ENCODE measurements around the gene FCRLB. TPM values are rescaled to one million over a fixed set of nuclear protein-coding genes. Genes with fewer than 3 reads are reported as not detected.
"Not testable (repeated sequence)": the region's sequence is repeated elsewhere in the genome, so short reads cannot be mapped to it uniquely, and the experiment has no call there.

FCRLB gene
- total RNA-seq, 1 experiment from 2014 or later = 2.4 TPM

GRCh38 chr1:161740921-161741320 lies 19.6 kb downstream of the FCRLB start:
- DNase-seq (ENCODE audit: low read depth) = no peak

- DNase-seq (ENCODE audit: low read depth) = peak; percentile 79
These were observed 21.9 kb downstream of the FCRLB start for GRCh38 chr1:161743231-161743630.

GRCh38 chr1:161747801-161748200 lies 26.5 kb downstream of the FCRLB start:
- no peak for DNase-seq (ENCODE audit: low read depth)

DNA sequence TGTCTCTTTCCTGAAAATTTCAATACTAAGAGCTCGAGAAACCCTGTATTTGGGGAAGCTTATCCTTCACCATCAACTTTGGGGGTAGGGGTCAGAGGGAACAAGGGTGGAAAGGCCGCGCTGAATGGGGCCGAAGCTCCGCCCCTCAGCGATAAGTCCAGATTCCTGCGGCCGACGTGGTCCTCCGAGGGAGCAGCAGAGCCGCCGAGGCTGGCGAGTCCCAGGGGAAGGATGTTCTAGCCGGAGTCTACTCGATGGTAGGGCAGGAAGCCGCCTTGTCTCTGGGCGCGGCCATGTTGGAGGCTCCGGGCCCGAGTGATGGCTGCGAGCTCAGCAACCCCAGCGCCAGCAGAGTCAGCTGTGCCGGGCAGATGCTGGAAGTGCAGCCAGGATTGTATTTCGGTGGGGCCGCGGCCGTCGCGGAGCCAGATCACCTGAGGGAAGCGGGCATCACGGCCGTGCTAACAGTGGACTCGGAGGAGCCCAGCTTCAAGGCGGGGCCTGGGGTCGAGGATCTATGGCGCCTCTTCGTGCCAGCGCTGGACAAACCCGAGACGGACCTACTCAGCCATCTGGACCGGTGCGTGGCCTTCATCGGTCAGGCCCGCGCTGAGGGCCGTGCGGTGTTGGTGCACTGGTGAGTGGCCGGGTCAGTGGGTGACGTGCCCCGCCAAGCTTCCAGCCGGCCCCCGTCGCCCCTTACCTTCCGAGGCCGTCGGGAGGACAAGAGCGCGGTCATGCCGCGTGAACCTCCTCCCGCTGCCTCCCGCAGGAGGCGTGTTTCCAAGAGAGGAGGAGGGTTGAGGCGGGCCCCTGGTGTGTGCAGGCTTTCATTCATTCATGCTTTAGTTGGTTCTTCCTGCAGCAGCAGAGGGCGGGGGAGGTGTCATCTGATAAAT lies 28.4 kb downstream of the FCRLB start, which contains the start of gene DUSP12:
DUSP12 (plus strand) TSS at position 278 of the 899 bp plus-strand sequence; CDS start at position 294, 16 bp downstream.
- DNase-seq (ENCODE audit: low read depth) = peak; percentile 94

GRCh38 chr1:161763522-161764098 lies 42.3 kb downstream of the FCRLB start:
- DNase-seq (ENCODE audit: low read depth) = peak; percentile 23

DNA sequence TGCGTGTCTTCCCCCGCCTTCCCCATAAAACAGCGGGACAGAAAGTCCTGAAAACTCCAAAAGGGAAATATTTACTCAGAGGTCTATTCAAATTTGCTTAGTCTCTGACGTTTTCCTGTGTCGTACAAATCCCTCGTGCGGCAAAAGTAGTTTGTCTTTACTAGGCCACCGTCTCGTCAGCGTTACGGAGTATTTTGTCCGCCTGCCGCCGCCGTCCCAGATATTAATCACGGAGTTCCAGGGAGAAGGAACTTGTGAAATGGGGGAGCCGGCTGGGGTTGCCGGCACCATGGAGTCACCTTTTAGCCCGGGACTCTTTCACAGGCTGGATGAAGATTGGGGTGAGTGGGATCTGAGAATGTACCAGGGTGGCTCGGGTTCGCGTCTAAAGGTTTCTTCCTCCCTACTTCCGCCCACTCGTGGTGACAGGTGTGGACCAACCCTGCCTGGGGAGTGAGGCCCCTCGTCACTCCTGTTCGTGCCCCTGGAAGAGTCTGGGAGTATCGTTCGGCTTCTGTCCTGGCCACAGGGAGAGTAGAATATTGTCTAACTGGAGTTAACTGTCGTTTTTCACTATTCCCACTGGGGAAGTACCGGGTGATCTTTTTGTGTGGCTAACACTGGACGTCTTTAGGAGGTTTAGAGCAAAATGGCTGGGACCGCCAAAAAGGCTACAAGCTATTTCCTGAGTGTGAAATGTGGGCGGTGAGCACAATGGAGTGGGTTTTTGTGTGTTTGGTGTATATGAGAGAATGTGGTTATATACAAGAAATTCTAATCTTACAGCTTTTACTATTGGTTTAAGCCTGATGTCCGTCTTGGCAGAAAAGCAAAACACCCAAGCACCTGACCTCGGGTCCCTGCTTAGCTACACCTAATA lies 45.0 kb downstream of the FCRLB start, which contains the start of gene ATF6:
ATF6 (plus strand) TSS at position 219 of the 880 bp plus-strand sequence; CDS start at position 260, 41 bp downstream.
- DNase-seq (ENCODE audit: low read depth) = peak; percentile 92

DNA sequence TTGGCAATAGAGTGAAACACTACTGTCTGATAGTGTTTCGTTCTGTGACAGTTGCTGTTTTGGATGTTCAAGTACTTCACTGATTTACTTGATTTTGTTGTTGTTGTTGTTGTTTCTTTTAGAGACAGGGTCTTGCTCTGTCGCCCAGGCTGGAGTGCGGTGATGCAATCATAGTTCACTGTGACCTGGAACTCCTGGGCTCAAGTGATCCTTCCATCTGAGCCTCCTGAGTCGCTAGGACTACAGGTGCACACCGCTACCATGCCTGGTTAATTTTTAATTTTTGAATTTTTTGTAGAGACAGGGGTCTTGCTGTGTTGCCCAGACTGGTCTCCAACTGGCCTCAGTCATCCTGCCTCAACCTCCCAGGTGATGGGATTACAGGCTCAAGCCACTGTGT lies 47.1 kb downstream of the FCRLB start:
- no peak for DNase-seq (ENCODE audit: low read depth)

GRCh38 chr1:161768986-161769672 lies 47.8 kb downstream of the FCRLB start:
- no peak for DNase-seq (ENCODE audit: low read depth)

- not testable (repeated sequence) for DNase-seq (ENCODE audit: low read depth)
These were observed 48.3 kb downstream of the FCRLB start for GRCh38 chr1:161769673-161770045.

- no peak for DNase-seq (ENCODE audit: low read depth)
These were observed 48.9 kb downstream of the FCRLB start for GRCh38 chr1:161770250-161770649.

DNA sequence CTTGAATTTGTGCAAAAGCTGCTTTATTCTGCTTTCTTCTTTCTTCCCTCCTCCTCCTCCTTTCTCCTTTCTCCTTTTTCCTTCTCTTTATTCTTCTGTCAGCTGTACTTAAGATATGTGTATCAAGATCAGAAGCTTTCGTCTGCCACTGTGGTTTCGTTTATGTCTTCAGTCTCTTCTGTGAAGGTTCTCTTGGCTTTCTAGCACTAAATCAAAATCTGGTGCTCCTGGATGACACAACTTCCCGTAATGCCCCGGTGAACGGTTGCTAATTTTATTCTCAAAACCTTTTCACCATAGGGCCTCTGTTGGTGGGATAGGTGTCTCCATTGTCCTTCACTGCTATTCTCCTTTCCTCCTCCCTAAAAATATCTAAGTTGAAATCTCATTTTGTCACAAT lies 49.8 kb downstream of the FCRLB start:
- DNase-seq (ENCODE audit: low read depth) = no peak

- DNase-seq (ENCODE audit: low read depth) = no peak
These were observed 50.6 kb downstream of the FCRLB start for GRCh38 chr1:161771973-161772372.

GRCh38 chr1:161772397-161772796 lies 51.1 kb downstream of the FCRLB start:
- no peak for DNase-seq (ENCODE audit: low read depth)

DNA sequence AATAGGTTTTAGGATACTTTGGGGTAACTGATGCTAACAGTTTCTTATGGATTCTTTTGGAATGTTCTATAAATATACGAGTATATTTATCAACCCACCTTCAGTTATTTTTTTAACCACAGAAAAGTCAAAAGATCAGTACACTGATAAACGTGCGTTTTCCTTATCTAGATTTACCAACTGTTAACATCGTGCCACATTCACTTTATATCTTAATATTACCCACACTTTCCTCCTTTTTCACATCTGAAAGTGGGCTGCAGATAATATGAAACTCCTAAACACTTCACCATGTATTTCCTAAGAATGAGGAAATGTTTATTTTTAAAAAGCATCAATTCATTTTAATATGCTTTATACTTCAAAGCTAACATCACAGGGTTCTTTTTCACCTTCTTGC lies 52.4 kb downstream of the FCRLB start:
- DNase-seq (ENCODE audit: low read depth) = no peak

- no peak for DNase-seq (ENCODE audit: low read depth)
These were observed 55.9 kb downstream of the FCRLB start for GRCh38 chr1:161777261-161777660.

Other genes starting within 250 kb of the FCRLB start
- 0.68 and 2.9 TPM in 2 replicates for gene FCGR2A, start 216.1 kb upstream of the FCRLB start, total RNA-seq (2014; rRNA removed; shearing (Covaris generic))
- 0.12 TPM in 1 of 2 replicates, not detected in the other for gene HSPA6, start 197.0 kb upstream of the FCRLB start, total RNA-seq (2014; rRNA removed; shearing (Covaris generic))
- not detected in 2 replicates for gene FCGR3A, start 171.7 kb upstream of the FCRLB start, total RNA-seq (2014; rRNA removed; shearing (Covaris generic))
- not detected in 2 replicates for gene FCGR3B, start 90.4 kb upstream of the FCRLB start, total RNA-seq (2014; rRNA removed; shearing (Covaris generic))
- gene FCGR2B, start 58.4 kb upstream of the FCRLB start, total RNA-seq (2014; rRNA removed; shearing (Covaris generic)) = under 0.01 TPM in 1 of 2 replicates, not detected in the other
- gene FCRLA, start 14.3 kb upstream of the FCRLB start, total RNA-seq (2014; rRNA removed; shearing (Covaris generic)) = 11.2 and 16.7 TPM in 2 replicates
- gene DUSP12, start 28.2 kb downstream of the FCRLB start, total RNA-seq (2014; rRNA removed; shearing (Covaris generic)) = 45.9 and 55.0 TPM in 2 replicates
- gene ATF6, start 44.8 kb downstream of the FCRLB start, total RNA-seq (2014; rRNA removed; shearing (Covaris generic)) = 17.2 and 19.9 TPM in 2 replicates

Data from RPMI7951 (cell line).